Head of caudate nucleus (tissue), 42 donors: ENCODE data around the gene SYNPO2.

Experiments used
- DNase-seq, 42 donors: peaks; one replicate each; pipeline versions ENCODE4 v3.0.0 to v3.0.0-alpha.2; 2020 to 2021; ENCODE audit warnings: mixed read lengths in 7 of 42
- intact Hi-C: fragments of 100-400 bp; cut with DNase I; formaldehyde crosslinking; loops from one replicate; pipeline ENCODE4 v1.15.0; 2022

SYNPO2 gene

GRCh38 chr4:118918388-118918787 is 29.7 kb downstream of the SYNPO2 start:
- DNase-seq: no peak
- intact Hi-C loops: no loop called here

- intact Hi-C loops: no loop called here
- no peak for DNase-seq
These were observed 31.6 kb downstream of the SYNPO2 start for GRCh38 chr4:118920247-118920646.

DNA sequence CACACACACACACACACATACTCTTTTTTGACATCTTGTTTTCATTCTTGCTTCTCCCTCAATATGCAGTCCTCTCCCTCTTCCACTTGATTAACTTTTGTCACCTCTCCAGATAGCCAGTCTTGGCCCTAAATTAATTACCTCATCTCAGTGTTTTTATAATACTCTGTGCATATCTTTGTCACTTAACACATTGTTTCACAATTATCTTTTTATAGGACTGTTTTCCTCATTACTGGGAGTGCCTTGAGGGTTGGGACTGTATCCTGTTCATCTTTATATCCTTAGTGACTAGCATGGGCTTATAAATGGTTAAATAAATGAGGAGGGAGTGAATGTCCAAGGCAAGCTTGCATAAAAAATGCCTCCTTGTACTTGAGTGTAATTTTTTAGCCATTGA is 33.1 kb downstream of the SYNPO2 start:
- DNase-seq: no peak
- intact Hi-C loops: no loop called here

DNA sequence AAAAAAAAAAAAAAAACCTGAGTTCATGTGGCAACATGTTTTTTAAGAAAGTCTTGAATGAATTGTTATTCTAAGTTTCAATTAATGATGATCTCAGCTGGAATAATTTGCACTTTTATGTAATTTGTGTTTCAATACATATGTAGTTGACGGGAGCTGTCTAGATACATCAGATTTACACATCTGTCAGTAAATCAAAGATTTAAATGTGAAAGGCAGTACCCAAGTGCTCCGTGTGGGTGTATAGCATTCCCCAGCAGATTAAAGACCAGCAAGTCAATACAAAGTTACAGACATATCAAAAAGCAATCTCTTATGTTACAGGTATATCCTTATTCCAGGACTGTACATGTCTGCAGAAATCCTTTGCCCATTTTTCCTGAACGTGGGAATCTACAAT is 35.2 kb downstream of the SYNPO2 start:
- DNase-seq: no peak
- intact Hi-C loops: no loop called here

GRCh38 chr4:118927974-118928373 is 39.3 kb downstream of the SYNPO2 start:
- intact Hi-C loops: no loop called here
- peak in 30 of 42 donors; percentile 9 to 67 (median 36) for DNase-seq

- DNase-seq: no peak
- intact Hi-C loops: no loop called here
These were observed 41.6 kb downstream of the SYNPO2 start for GRCh38 chr4:118930255-118930654.

DNA sequence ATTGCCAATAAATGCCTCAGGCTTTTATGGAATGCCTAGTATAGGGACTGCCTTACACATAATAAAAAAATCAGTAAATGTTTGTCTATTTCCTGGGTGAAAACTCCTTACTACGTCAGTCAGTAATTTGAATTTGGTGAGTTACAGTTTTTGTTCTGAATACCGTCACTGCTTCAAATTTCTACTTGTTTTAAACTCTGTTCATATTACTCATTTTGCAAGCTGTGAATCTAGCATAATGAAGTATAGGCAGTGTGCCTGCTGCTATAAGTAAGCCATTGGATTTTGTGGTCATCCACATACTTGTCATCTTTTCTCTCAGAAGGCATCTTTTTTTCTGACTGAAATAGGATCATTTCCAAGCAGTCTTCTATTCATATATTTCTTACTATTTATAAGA is 43.1 kb downstream of the SYNPO2 start:
- intact Hi-C loops: no loop called here
- DNase-seq: no peak

- DNase-seq: no peak
- intact Hi-C loops: no loop called here
These were observed 47.2 kb downstream of the SYNPO2 start for GRCh38 chr4:118935819-118936218.

- intact Hi-C loops: no loop called here
- DNase-seq: no peak
These were observed 47.8 kb downstream of the SYNPO2 start for GRCh38 chr4:118936406-118936805.

DNA sequence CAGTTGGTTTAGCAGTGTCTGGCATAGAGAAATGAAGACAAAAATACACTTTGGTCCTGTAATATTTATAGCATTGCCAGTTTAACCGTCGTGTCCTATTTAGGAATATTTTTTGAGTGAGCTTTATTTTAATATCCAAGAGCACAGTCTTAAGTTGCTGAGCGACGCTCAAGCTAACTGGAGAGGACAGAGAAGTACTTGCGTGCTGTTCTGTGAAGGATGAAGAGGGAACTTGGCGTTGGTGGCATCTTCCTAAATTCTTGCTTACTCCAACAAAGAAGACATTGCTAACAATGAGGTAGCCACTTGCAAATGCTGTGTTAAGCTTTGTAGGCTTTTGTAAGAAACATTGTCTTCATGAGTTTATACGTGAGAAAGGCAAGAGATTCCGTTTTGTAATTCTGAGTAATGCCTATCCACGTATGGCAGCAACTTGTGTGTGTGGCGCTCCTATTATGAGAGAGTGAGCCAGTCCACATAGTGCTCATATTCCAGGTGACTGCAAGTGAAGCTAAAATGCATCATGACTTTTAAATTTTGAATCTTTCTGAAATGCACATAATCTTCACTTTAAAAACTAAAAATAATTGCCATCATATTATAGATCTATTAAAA is 50.6 kb downstream of the SYNPO2 start:
- DNase-seq: no peak
- intact Hi-C loops: no loop called here

DNA sequence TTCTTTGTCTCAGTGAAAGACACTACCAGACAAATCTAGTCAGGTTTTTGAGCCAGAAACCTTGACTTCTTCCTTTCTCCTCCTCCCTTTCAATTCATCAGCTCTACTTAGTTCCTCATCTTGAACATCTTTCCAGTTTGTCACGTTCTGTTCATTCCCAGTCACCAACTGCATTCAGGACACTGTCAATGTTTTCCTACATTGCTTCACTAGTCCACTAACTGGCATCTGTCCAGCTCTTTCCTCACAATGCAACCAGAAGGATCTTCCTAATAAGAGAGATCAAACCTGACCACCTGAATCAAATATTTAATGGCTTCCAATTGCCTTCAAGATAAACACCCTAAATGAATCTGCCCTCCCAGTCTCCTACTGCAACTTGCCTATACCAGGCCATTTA is 52.5 kb downstream of the SYNPO2 start:
- DNase-seq: no peak
- intact Hi-C loops: no loop called here

- intact Hi-C loops: no loop called here
- DNase-seq: no peak
These were observed 53.1 kb downstream of the SYNPO2 start for GRCh38 chr4:118941799-118942198.

- intact Hi-C loops: no loop called here
- DNase-seq: no peak
These were observed 53.8 kb downstream of the SYNPO2 start for GRCh38 chr4:118942465-118942864.

DNA sequence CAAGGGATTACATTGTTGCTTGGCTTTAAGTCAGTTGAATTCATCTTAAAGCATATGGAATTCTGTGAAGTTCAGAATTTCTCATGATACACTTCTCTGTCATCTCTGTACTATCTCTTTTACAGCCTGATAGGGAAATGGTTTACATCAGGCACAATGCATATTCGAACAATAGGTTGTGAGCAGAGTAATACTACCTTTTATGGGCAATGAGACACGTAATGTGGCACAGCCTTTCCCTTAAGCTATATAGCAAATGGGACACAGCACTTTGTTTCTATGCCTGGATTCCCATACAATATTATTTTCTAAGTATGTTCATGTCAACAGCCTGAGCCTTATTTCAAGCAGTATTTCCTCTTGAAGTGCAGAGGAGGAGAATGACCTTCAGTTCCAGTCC is 58.4 kb downstream of the SYNPO2 start:
- intact Hi-C loops: no loop called here
- DNase-seq: no peak

DNA sequence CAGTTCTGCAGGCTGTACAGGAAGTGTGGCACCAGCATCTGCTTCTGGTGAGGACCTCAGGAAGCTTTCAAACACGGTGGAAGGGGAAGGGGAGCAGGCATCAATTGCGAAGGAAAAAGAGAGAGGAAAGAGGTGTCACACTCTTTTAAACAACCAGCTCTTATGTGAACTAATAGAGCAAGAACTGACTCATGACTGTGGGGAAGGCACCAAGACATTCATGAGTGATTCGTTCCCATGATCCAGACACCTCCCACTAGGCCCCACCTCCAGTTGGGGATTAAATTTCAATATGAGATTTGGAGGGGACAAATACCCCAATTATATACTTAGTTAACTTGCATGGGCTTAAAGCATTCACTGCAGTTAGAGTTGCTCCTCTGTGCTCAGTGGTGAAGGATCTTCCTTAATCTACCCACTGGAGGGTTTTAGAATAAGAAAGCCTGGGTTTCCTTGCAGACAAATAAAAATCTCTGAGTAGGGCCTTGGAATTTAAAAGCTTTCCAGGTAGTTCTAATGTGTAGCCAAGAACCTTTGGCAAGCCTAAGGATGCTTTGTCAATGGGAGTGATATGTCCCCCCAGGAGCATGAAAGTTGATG is 60.0 kb downstream of the SYNPO2 start:
- DNase-seq: no peak
- intact Hi-C loops: no loop called here

GRCh38 chr4:118950224-118950623 is 61.6 kb downstream of the SYNPO2 start:
- intact Hi-C loops: no loop called here
- DNase-seq: no peak

DNA sequence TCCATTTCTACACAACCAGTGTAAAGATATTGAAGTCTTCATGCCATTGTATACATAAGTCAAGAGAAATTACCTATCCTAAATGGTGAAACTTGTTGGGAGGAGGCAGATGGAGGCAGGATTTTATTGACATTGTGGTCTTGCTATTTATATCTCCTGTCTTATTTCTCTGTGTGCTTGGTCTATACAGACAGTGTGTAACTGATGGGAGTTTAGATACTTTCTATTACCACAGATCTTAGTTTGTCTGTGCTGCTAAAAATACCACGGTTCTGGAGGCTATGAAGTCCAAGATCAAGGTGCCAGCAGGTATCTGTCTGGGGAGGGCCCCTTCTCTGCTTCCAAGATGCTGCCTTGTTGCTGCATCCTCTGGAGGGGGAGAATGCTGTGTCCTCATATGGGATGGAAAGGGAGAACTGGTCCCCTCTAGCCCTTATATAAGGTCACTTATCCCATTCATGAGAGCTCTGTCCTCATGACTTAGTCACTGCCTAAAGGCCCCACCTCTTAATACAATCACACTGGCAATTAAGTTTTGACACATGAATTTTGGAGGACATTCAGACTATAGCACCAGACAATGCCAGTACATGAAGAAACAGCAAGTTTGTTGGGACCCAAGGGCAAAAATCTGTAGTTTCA is 62.4 kb downstream of the SYNPO2 start:
- intact Hi-C loops: no loop called here
- DNase-seq: no peak

GRCh38 chr4:118953276-118953675 is 64.6 kb downstream of the SYNPO2 start:
- intact Hi-C loops: no loop called here
- DNase-seq: no peak

DNA sequence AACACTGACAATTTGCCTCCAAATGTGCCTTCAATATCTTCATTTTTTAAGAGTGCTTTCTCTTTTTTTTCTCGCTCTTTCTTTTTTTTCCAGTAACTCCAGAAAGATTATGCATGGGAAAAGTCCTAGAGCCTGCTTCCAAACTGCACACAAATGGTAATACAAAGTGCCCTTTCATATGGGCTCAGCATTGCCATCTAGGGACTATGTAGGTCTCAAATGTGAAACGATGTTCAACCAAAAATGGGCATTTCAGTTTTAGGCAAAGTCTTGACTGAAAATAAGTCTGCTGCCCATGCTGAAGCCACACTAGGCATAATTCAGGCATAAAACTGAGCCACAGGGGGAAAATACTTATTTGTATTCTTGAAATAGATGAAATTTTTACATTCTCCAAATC is 65.6 kb downstream of the SYNPO2 start:
- intact Hi-C loops: no loop called here
- DNase-seq: peak in 7 of 42 donors; percentile 6 to 45 (median 16)

- no peak for DNase-seq
- intact Hi-C loops: no loop called here
These were observed 66.9 kb downstream of the SYNPO2 start for GRCh38 chr4:118955515-118955914.
